SK-N-SH (cell line): ENCODE data around the gene ZNF17. TPM values are rescaled to one million over a fixed set of nuclear protein-coding genes. Genes with fewer than 3 reads are reported as not detected.

Source experiments
- CTCF ChIA-PET: fragments of 300-600, 350-600 bp; formaldehyde crosslinking; extraction: SDS; loops from one replicate; lab custom pipeline; 2021; lab: Yijun Ruan, JAX
- POLR2A ChIA-PET: fragments of 350-600 bp; sonication (Branson Sonifier 250); formaldehyde crosslinking; extraction: SDS; loops from one replicate; lab custom pipeline; 2020; ENCODE audit warnings: antibody characterized with exemption, inconsistent platforms; lab: Yijun Ruan, JAX
- DNase-seq: peaks from one replicate; pipeline ENCODE4 v3.0.0; 2012
- H2AFZ ChIP-seq: fragments of 200-600 bp; sonication (generic); 2 replicates; pipeline ENCODE4 v1.8.1; 2016; ENCODE audit warnings: antibody characterized with exemption, mild to moderate bottlenecking, low read depth
- H3F3A ChIP-seq: fragments of 200-600 bp; sonication (generic); replicated peaks from 2 replicates; pipeline ENCODE3; 2016; ENCODE audit warnings: antibody characterized with exemption, mild to moderate bottlenecking; ENCODE audit not compliant: insufficient read depth
- H3K27ac ChIP-seq, 2 experiments: fragments of 200-500 bp in 1 of 2; fragments of 200-600 bp in 1 of 2; sonication (Bioruptor generic) in 1 of 2; sonication (generic), shearing (Covaris generic) in 1 of 2; 2 replicates each; pipeline versions ENCODE4 v1.5.1 to v1.6.1; 2014 to 2016; ENCODE audit warnings: low read depth in 2 of 2, inconsistent platforms in 1 of 2, low read length in 1 of 2, mild to moderate bottlenecking in 1 of 2, mixed read lengths in 1 of 2
- H3K27me3 ChIP-seq: fragments of 200-600 bp; sonication (generic), shearing (Covaris generic); 2 replicates; pipeline ENCODE4 v1.6.1; 2016; ENCODE audit warnings: mixed run types; ENCODE audit not compliant: insufficient read depth
- H3K36me3 ChIP-seq, 2 experiments: fragments of 200-500 bp in 1 of 2; fragments of 200-600 bp in 1 of 2; sonication (Bioruptor generic) in 1 of 2; sonication (generic) in 1 of 2; replicated peaks in 1 of 2; 2 replicates each; pipeline versions ENCODE3 to v1.5.1; 2014 to 2016; ENCODE audit warnings: low read length in 1 of 2, mild to moderate bottlenecking in 1 of 2; ENCODE audit not compliant: insufficient read depth in 2 of 2, control insufficient read depth in 1 of 2
- H3K4me1 ChIP-seq, 2 experiments: fragments of 200-500 bp in 1 of 2; fragments of 200-600 bp in 1 of 2; sonication (Bioruptor generic) in 1 of 2; sonication (generic), shearing (Covaris generic) in 1 of 2; 2 replicates each; pipeline versions ENCODE4 v1.5.1 to v1.6.1; 2014 to 2016; ENCODE audit warnings: low read depth in 1 of 2, low read length in 1 of 2, mixed run types in 1 of 2; ENCODE audit not compliant: insufficient read depth in 2 of 2, control insufficient read depth in 1 of 2
- H3K4me2 ChIP-seq: fragments of 200-600 bp; sonication (generic), shearing (Covaris generic); 2 replicates; pipeline ENCODE4 v1.6.1; 2017; ENCODE audit warnings: mixed run types
- H3K4me3 ChIP-seq, 2 experiments: fragments of 200-500 bp in 1 of 2; fragments of 200-600 bp in 1 of 2; sonication (Bioruptor generic) in 1 of 2; sonication (generic), shearing (Covaris generic) in 1 of 2; 2 replicates each; pipeline versions ENCODE4 v1.5.1 to v1.8.1; 2014 to 2016; ENCODE audit warnings: low read depth in 2 of 2, inconsistent platforms in 1 of 2, low read length in 1 of 2, mild to moderate bottlenecking in 1 of 2, mixed read lengths in 1 of 2, moderate library complexity in 1 of 2
- H3K79me2 ChIP-seq: fragments of 200-600 bp; sonication (generic); 2 replicates; pipeline ENCODE4 v1.8.1; 2017; ENCODE audit warnings: mild to moderate bottlenecking; ENCODE audit not compliant: insufficient read depth
- H3K9ac ChIP-seq: fragments of 200-600 bp; sonication (generic); 2 replicates; pipeline ENCODE4 v1.6.1; 2017; ENCODE audit warnings: mixed run types
- H3K9me2 ChIP-seq: fragments of 200-600 bp; sonication (generic); 2 replicates; pipeline ENCODE4 v1.6.1; 2017; ENCODE audit warnings: mixed run types
- H3K9me3 ChIP-seq: fragments of 200-600 bp; sonication (generic); 2 replicates; pipeline ENCODE4 v1.6.1; 2017; ENCODE audit warnings: mixed run types, mild to moderate bottlenecking, moderate library complexity
- H4K20me1 ChIP-seq: fragments of 200-600 bp; sonication (generic); 2 replicates; pipeline ENCODE4 v1.6.1; 2017; ENCODE audit warnings: mild to moderate bottlenecking, mixed run types; ENCODE audit not compliant: insufficient read depth
- CHD2 ChIP-seq: fragments of 150-350 bp; IDR thresholded peaks from 2 replicates; pipeline ENCODE4 v1.6.1; 2018; ENCODE audit warnings: low read length; ENCODE audit not compliant: partially characterized antibody
- ELF1 ChIP-seq: IDR thresholded peaks from 2 replicates; pipeline ENCODE4 v1.4.0; 2012
- EP300 ChIP-seq, 2 experiments: IDR thresholded peaks; 2 replicates each; pipeline versions ENCODE4 v1.4.0 to v1.6.1; 2012; ENCODE audit warnings: borderline replicate concordance in 1 of 2, low read depth in 1 of 2, low read length in 1 of 2
- EZH2phosphoT487 ChIP-seq: fragments of 200-600 bp; sonication (generic); IDR thresholded peaks from 2 replicates; pipeline ENCODE4 v1.6.1; 2017; ENCODE audit warnings: low read depth, mixed run types, mild to moderate bottlenecking, antibody characterized with exemption, moderate library complexity, borderline replicate concordance
- FOXJ3 ChIP-seq: sonication (generic); formaldehyde crosslinking; IDR thresholded peaks from 2 replicates; pipeline ENCODE4 v1.5.1; 2020; ENCODE audit warnings: mild to moderate bottlenecking, missing genetic modification reagents
- FOXM1 ChIP-seq: IDR thresholded peaks from 2 replicates; pipeline ENCODE4 v1.4.0; 2012; ENCODE audit warnings: low read depth, mild to moderate bottlenecking
- GATA2 ChIP-seq: sonication (generic); formaldehyde crosslinking; IDR thresholded peaks from 2 replicates; pipeline ENCODE4 v1.5.0; 2020; ENCODE audit warnings: mild to moderate bottlenecking, missing genetic modification reagents
- JUND ChIP-seq: IDR thresholded peaks from 2 replicates; pipeline ENCODE4 v1.4.0; 2012
- NFIC ChIP-seq: IDR thresholded peaks from 2 replicates; pipeline ENCODE4 v1.4.0; 2012; ENCODE audit warnings: borderline replicate concordance
- NRF1 ChIP-seq: IDR thresholded peaks from 2 replicates; pipeline ENCODE4 v1.6.1; 2012; ENCODE audit warnings: low read depth, mild to moderate bottlenecking, low read length
- POLR2AphosphoS5 ChIP-seq: IDR thresholded peaks from 2 replicates; pipeline ENCODE4 v1.6.1; 2012; ENCODE audit warnings: low read depth, low read length
- RAD21 ChIP-seq: IDR thresholded peaks from 2 replicates; pipeline ENCODE4 v1.6.1; 2012; ENCODE audit warnings: mild to moderate bottlenecking, low read length
- RCOR1 ChIP-seq: fragments of 150-350 bp; IDR thresholded peaks from 2 replicates; pipeline ENCODE4 v1.6.1; 2017; ENCODE audit warnings: antibody characterized with exemption, low read length
- RFX5 ChIP-seq: IDR thresholded peaks from 2 replicates; pipeline ENCODE4 v1.6.1; 2012; ENCODE audit warnings: mild to moderate bottlenecking, improper control_type of control experiment, low read length
- SIN3A ChIP-seq: IDR thresholded peaks from 2 replicates; pipeline ENCODE4 v1.6.1; 2012; ENCODE audit warnings: low read depth, mild to moderate bottlenecking, low read length, moderate library complexity, borderline replicate concordance
- TAF1 ChIP-seq: IDR thresholded peaks from 2 replicates; pipeline ENCODE4 v1.6.1; 2012; ENCODE audit warnings: low read depth, mild to moderate bottlenecking, low read length, moderate library complexity, borderline replicate concordance
- TCF12 ChIP-seq: IDR thresholded peaks from 2 replicates; pipeline ENCODE4 v1.4.0; 2012
- TEAD4 ChIP-seq: IDR thresholded peaks from 2 replicates; pipeline ENCODE4 v1.4.0; 2012; ENCODE audit warnings: mild to moderate bottlenecking, borderline replicate concordance; ENCODE audit not compliant: insufficient read depth
- YY1 ChIP-seq: IDR thresholded peaks from 2 replicates; pipeline ENCODE4 v1.4.0; 2012; ENCODE audit warnings: low read depth, mild to moderate bottlenecking
- WGBS: methylation state at CpG from one replicate; pipeline ENCODE4 v1.1.6; 2017; ENCODE audit warnings: low lambda C conversion rate; 5-methylcytosine and 5-hydroxymethylcytosine counted together
- polyA plus RNA-seq, 3 experiments: library from polyadenylated mRNA; depleted of rRNA; stranded (reverse); fragments of >200 nt; gene quantifications; 2 replicates each; pipeline ENCODE4 v1.2.3, GENCODE V29; 2012
- TF ChIP-seq, protein P1 (sequence below): fragments of 200-600 bp; sonication (generic); IDR thresholded peaks from 2 replicates; pipeline ENCODE4 v1.6.1; 2017; ENCODE audit warnings: antibody characterized with exemption, mild to moderate bottlenecking, moderate library complexity
- TF ChIP-seq, protein P2 (sequence below): IDR thresholded peaks from 2 replicates; pipeline ENCODE4 v1.4.0; 2012; ENCODE audit warnings: low read depth
- TF ChIP-seq, protein P3 (sequence below): fragments of 150-350 bp; IDR thresholded peaks from 2 replicates; pipeline ENCODE4 v1.6.1; 2017; ENCODE audit warnings: antibody characterized with exemption, low read length, low read depth, borderline replicate concordance
- TF ChIP-seq, protein P4 (sequence below): IDR thresholded peaks from 2 replicates; pipeline ENCODE4 v1.4.0; 2012; ENCODE audit warnings: low read depth, borderline replicate concordance

ZNF17 gene
- polyA plus RNA-seq, 1 of the 3 experiments (the other 2 are of a cell fraction) = 3.9 TPM

DNA sequence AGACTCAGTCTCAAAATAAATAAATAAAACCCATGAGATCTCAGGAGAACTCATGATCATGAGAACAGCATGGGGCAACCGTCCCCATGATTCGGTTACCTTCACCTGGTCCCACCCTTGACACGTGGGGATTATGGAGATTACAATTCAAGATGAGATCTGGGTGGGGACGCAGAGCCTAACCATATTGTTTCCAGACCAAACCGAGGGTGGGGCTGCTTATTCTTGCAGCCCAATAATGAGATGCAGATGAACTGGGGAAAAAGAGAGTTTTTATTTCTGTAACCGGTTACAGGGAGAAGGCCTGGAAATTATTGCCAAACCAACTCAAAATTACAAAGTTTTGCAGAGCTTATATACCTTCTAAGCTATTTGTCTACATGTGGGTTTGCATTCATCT, 34.8 kb upstream of the ZNF17 start:
- no peak overlapping the region for H2AFZ ChIP-seq
- H3K79me2 ChIP-seq = no peaks in the 10 kb centered on the region
- H3K9ac ChIP-seq = no peak overlapping the region
- H3K4me3 ChIP-seq = no peak overlapping the region
- TF ChIP-seq, protein P1, sequence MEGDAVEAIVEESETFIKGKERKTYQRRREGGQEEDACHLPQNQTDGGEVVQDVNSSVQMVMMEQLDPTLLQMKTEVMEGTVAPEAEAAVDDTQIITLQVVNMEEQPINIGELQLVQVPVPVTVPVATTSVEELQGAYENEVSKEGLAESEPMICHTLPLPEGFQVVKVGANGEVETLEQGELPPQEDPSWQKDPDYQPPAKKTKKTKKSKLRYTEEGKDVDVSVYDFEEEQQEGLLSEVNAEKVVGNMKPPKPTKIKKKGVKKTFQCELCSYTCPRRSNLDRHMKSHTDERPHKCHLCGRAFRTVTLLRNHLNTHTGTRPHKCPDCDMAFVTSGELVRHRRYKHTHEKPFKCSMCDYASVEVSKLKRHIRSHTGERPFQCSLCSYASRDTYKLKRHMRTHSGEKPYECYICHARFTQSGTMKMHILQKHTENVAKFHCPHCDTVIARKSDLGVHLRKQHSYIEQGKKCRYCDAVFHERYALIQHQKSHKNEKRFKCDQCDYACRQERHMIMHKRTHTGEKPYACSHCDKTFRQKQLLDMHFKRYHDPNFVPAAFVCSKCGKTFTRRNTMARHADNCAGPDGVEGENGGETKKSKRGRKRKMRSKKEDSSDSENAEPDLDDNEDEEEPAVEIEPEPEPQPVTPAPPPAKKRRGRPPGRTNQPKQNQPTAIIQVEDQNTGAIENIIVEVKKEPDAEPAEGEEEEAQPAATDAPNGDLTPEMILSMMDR = no peak
- TF ChIP-seq EZH2phosphoT487 (no peak), RAD21 (no peak), FOXJ3 (no peak), NFIC (no peak), TEAD4 (no peak), JUND (no peak), EP300 (IDR thresholded peaks at IDR 0.05; ENCODE audit: borderline replicate concordance in 1 of 2, low read depth in 1 of 2, low read length in 1 of 2) (no peak), TCF12 (no peak), TAF1 (no peak), ELF1 (no peak), POLR2AphosphoS5 (no peak), GATA2 (CRISPR knock-in tag) (no peak)
- TF ChIP-seq, protein P2, sequence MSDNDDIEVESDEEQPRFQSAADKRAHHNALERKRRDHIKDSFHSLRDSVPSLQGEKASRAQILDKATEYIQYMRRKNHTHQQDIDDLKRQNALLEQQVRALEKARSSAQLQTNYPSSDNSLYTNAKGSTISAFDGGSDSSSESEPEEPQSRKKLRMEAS = no peak
- TF ChIP-seq, protein P3, sequence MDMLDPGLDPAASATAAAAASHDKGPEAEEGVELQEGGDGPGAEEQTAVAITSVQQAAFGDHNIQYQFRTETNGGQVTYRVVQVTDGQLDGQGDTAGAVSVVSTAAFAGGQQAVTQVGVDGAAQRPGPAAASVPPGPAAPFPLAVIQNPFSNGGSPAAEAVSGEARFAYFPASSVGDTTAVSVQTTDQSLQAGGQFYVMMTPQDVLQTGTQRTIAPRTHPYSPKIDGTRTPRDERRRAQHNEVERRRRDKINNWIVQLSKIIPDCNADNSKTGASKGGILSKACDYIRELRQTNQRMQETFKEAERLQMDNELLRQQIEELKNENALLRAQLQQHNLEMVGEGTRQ = no peak
- H3K36me3 ChIP-seq = peaks cover 33 to 34% of the 10 kb centered on the region in 2 experiments
- WGBS = 96% methylated on average over 6 of the region's 6 CpGs
- no peaks in the 10 kb centered on the region for H3K4me1 ChIP-seq
- POLR2A ChIA-PET = no interaction called here
- no peaks in the 10 kb centered on the region for H3K9me2 ChIP-seq
- no peak overlapping the region for H3K4me2 ChIP-seq
- DNase-seq = no peak
- H3K27ac ChIP-seq = no peak overlapping the region
- H3K27me3 ChIP-seq = no peaks in the 10 kb centered on the region
- CTCF ChIA-PET = no interaction called here
- no peaks in the 10 kb centered on the region for H3F3A ChIP-seq
- H4K20me1 ChIP-seq = no peaks in the 10 kb centered on the region
- no peaks in the 10 kb centered on the region; the same call in 1 of the 2 replicates for H3K9me3 ChIP-seq

DNA sequence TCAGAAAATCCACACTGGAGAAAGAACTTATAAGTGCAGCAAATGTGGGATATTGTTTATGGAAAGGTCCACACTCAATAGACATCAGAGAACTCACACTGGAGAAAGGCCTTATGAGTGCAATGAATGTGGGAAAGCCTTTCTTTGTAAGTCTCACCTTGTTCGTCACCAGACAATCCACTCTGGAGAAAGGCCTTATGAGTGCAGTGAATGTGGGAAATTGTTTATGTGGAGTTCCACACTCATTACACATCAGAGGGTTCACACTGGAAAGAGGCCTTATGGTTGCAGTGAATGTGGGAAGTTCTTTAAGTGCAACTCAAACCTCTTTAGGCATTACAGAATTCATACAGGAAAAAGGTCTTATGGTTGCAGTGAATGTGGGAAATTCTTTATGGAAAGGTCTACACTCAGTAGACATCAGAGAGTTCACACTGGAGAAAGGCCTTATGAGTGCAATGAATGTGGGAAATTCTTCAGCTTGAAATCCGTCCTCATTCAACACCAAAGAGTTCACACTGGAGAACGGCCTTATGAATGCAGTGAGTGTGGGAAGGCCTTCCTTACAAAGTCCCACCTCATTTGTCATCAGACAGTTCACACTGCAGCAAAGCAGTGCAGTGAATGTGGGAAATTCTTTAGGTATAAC, 33.3 kb upstream of the ZNF17 start:
- H3K9me3 ChIP-seq = no peaks in the 10 kb centered on the region; the same call in 1 of the 2 replicates
- no peak overlapping the region for H3K9ac ChIP-seq
- DNase-seq = no peak
- no peaks in the 10 kb centered on the region for H3F3A ChIP-seq
- H3K79me2 ChIP-seq = no peaks in the 10 kb centered on the region
- H3K27ac ChIP-seq = no peak overlapping the region
- H3K27me3 ChIP-seq = no peaks in the 10 kb centered on the region
- no peaks in the 10 kb centered on the region for H3K4me1 ChIP-seq
- ChIA-PET CTCF (no interaction called here), POLR2A (no interaction called here)
- H3K4me3 ChIP-seq = no peak overlapping the region
- WGBS = 79% methylated on average over 3 of the region's 3 CpGs
- no peaks in the 10 kb centered on the region for H3K9me2 ChIP-seq
- no peak overlapping the region for H3K4me2 ChIP-seq
- peaks cover 23 to 28% of the 10 kb centered on the region in 2 experiments for H3K36me3 ChIP-seq
- H2AFZ ChIP-seq = no peak overlapping the region
- H4K20me1 ChIP-seq = no peaks in the 10 kb centered on the region
- TF ChIP-seq CHD2 (no peak), RCOR1 (no peak), NRF1 (no peak), SIN3A (no peak), GATA2 (CRISPR knock-in tag) (no peak), TCF12 (no peak), JUND (no peak), NFIC (no peak), RFX5 (no peak), YY1 (no peak), FOXM1 (no peak)
- TF ChIP-seq, protein P1 = no peak
- TF ChIP-seq, protein P4, sequence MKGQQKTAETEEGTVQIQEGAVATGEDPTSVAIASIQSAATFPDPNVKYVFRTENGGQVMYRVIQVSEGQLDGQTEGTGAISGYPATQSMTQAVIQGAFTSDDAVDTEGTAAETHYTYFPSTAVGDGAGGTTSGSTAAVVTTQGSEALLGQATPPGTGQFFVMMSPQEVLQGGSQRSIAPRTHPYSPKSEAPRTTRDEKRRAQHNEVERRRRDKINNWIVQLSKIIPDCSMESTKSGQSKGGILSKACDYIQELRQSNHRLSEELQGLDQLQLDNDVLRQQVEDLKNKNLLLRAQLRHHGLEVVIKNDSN = no peak
- TF ChIP-seq, protein P2 = no peak
